ENCODE results near the gene HYCC1. TPM values are rescaled to one million over a fixed set of nuclear protein-coding genes. Genes with fewer than 3 reads are reported as not detected.

Gene HYCC1
- total RNA-seq, 1 experiment from 2014 or later = 23.5 TPM

- TF ChIP-seq REST (IDR thresholded peaks at IDR 0.05; ENCODE audit: low read depth) (no peak), ZFX (IDR thresholded peaks at IDR 0.05) (no peak), CBX3 (IDR thresholded peaks at IDR 0.05; ENCODE audit: low read depth) (no peak), MAX (IDR thresholded peaks at IDR 0.05) (no peak), SIN3A (IDR thresholded peaks at IDR 0.05; ENCODE audit: low read depth) (no peak), ELF1 (IDR thresholded peaks at IDR 0.05; ENCODE audit: borderline replicate concordance, low read depth) (no peak)
Measured at GRCh38 chr7:22979861-22980260, 34.1 kb downstream of the HYCC1 start (continued).

GRCh38 chr7:22979251-22979650 lies 34.7 kb downstream of the HYCC1 start:
- intact Hi-C loops (cut with micrococcal nuclease) = no loop called here
- ChIA-PET CTCF (no interaction called here), RAD21 (ENCODE audit: low non-redundant PET in 1 of 2, low total read pairs in 2 of 2, uncharacterized antibody in 2 of 2, unreplicated experiment in 2 of 2) (no interaction called here), POLR2A (no interaction called here)
- no peaks in the 10 kb centered on the region for H3K9me2 ChIP-seq (ENCODE audit: insufficient read depth)
- no peak overlapping the region for H2AFZ ChIP-seq (ENCODE audit: low read depth, low read length, poor library complexity, severe bottlenecking)
- no peaks in the 10 kb centered on the region for H3K79me2 ChIP-seq (ENCODE audit: insufficient read depth, low read length)
- no peak overlapping the region for H3K4me3 ChIP-seq (replicated peaks in 1 of 2; ENCODE audit: low read depth in 1 of 2, low read length in 2 of 2)
- H3K36me3 ChIP-seq (ENCODE audit: control insufficient read depth in 1 of 2, insufficient read depth in 2 of 2, low read length in 2 of 2) = no peaks in the 10 kb centered on the region
- DNase-seq (ENCODE audit: low read depth, low spot score) = no peak
- H3K27me3 ChIP-seq (ENCODE audit: insufficient read depth, low read length) = no peaks in the 10 kb centered on the region
- no peak overlapping the region for H3K9ac ChIP-seq (ENCODE audit: low read length)
- no peaks in the 10 kb centered on the region for H3K9me3 ChIP-seq (ENCODE audit: control insufficient read depth in 1 of 2, insufficient read depth in 1 of 2, low read depth in 1 of 2, low read length in 2 of 2)
- H4K20me1 ChIP-seq (ENCODE audit: insufficient read depth) = no peaks in the 10 kb centered on the region
- no peak overlapping the region for H3K4me2 ChIP-seq (ENCODE audit: low read length)
- no peak overlapping the region for H3K27ac ChIP-seq (ENCODE audit: low read depth, low read length)
- no TSS peak for BruUV-seq (replicated peaks)
- H3K4me1 ChIP-seq (ENCODE audit: control insufficient read depth in 1 of 2, insufficient read depth in 2 of 2, low read length in 2 of 2) = peaks cover 0 to 6% of the 10 kb centered on the region in 2 experiments; a peak in 1 of 4 replicates
- TF ChIP-seq YY1 (IDR thresholded peaks at IDR 0.05; ENCODE audit: extremely low read depth, insufficient replicate concordance, low read depth, low read length) = no peak
- no peak for TF ChIP-seq ZBTB33 (IDR thresholded peaks at IDR 0.05; ENCODE audit: extremely low read depth, insufficient replicate concordance, low read length)
- TF ChIP-seq TCF7L2 (IDR thresholded peaks at IDR 0.05; ENCODE audit: borderline replicate concordance, extremely low read depth, insufficient read depth, insufficient read length) = no peak
- no peak for TF ChIP-seq EZH2 (IDR thresholded peaks at IDR 0.05)
- TF ChIP-seq CTCF (IDR thresholded peaks at IDR 0.05 in 2 of 3, conservative IDR thresholded peaks at IDR 0.05 in 1 of 3; ENCODE audit: borderline replicate concordance in 1 of 3, insufficient read depth in 1 of 3, low read depth in 2 of 3, low read length in 2 of 3) = no peak
- TF ChIP-seq RAD21 (IDR thresholded peaks at IDR 0.05; ENCODE audit: low read depth) = no peak
- no peak for TF ChIP-seq EZH2phosphoT487 (IDR thresholded peaks at IDR 0.05; ENCODE audit: borderline replicate concordance)
- TF ChIP-seq SP1 (IDR thresholded peaks at IDR 0.05; ENCODE audit: low read depth) = no peak
- TF ChIP-seq SIN3A (IDR thresholded peaks at IDR 0.05; ENCODE audit: low read depth) = no peak
- TF ChIP-seq MAX (IDR thresholded peaks at IDR 0.05) = no peak
- no peak for TF ChIP-seq JUND (IDR thresholded peaks at IDR 0.05)
- TF ChIP-seq ATF3 (IDR thresholded peaks at IDR 0.05) = no peak
- no peak for TF ChIP-seq ELF1 (IDR thresholded peaks at IDR 0.05; ENCODE audit: borderline replicate concordance, low read depth)
- TF ChIP-seq SRF (IDR thresholded peaks at IDR 0.05; ENCODE audit: low read depth) = no peak
- ATAC-seq = no peak
